SK-N-SH treated with all-trans-retinoic acid at 6 μM for 48 hours (cell line): ENCODE results near the gene RPL18A.
A peak's percentile ranks its signal among the peaks of the same experiment; 100 is the strongest.

Experiments used
- ATAC-seq: fragments of 200-7000 bp; cut with Tn5 transposase; 3 replicates; pipeline ENCODE4 v1.9.1; 2020; ENCODE audit warnings: mild to moderate bottlenecking, moderate library complexity
- ARNTL ChIP-seq: fragments of 450-650 bp; formaldehyde crosslinking; IDR thresholded peaks from 2 replicates; pipeline ENCODE4 v1.5.0; 2020; ENCODE audit warnings: low read depth, mild to moderate bottlenecking, moderate library complexity, borderline replicate concordance
- BACH2 ChIP-seq: fragments of 250-450 bp; sonication (Bioruptor Pico); IDR thresholded peaks from 2 replicates; pipeline ENCODE4 v1.9.0; 2021; ENCODE audit warnings: mild to moderate bottlenecking, borderline replicate concordance
- CSDC2 ChIP-seq: fragments of 250-450 bp; sonication (Bioruptor Pico); IDR thresholded peaks from 2 replicates; pipeline ENCODE4 v1.5.0; 2020; ENCODE audit warnings: mild to moderate bottlenecking, moderate library complexity
- ESRRG ChIP-seq: fragments of 250-450 bp; sonication (Bioruptor Pico); IDR thresholded peaks from 2 replicates; pipeline ENCODE4 v1.6.1; 2021; ENCODE audit warnings: mild to moderate bottlenecking
- GLIS3 ChIP-seq: fragments of 250-450 bp; sonication (Bioruptor Pico); IDR thresholded peaks from 2 replicates; pipeline ENCODE4 v1.5.0; 2020; ENCODE audit warnings: mild to moderate bottlenecking, moderate library complexity
- ISL1 ChIP-seq: fragments of 250-450 bp; sonication (Bioruptor Pico); IDR thresholded peaks from 2 replicates; pipeline ENCODE4 v2.1.2; 2022; ENCODE audit warnings: mild to moderate bottlenecking, moderate library complexity
- OSR1 ChIP-seq: fragments of 250-450 bp; sonication (Bioruptor Pico); IDR thresholded peaks from 2 replicates; pipeline ENCODE4 v1.8.0; 2022; ENCODE audit warnings: moderate library complexity, mild to moderate bottlenecking, inconsistent platforms
- PPARA ChIP-seq: fragments of 250-450 bp; sonication (Bioruptor Pico); IDR thresholded peaks from 2 replicates; pipeline ENCODE4 v1.5.0; 2020; ENCODE audit warnings: mild to moderate bottlenecking, borderline replicate concordance
- RARB ChIP-seq: fragments of 250-450 bp; sonication (Bioruptor Pico); IDR thresholded peaks from 2 replicates; pipeline ENCODE4 v1.8.0; 2021; ENCODE audit warnings: mild to moderate bottlenecking, moderate library complexity
- SNAI2 ChIP-seq: fragments of 250-450 bp; sonication (Bioruptor Pico); IDR thresholded peaks from 2 replicates; pipeline ENCODE4 v1.5.0; 2020; ENCODE audit warnings: mild to moderate bottlenecking, moderate library complexity
- TOX ChIP-seq: fragments of 250-450 bp; sonication (Bioruptor Pico); IDR thresholded peaks from 2 replicates; pipeline ENCODE4 v1.8.0; 2021; ENCODE audit warnings: mild to moderate bottlenecking, moderate library complexity, borderline replicate concordance
- ZC3H10 ChIP-seq: fragments of 250-450 bp; sonication (Bioruptor Pico); IDR thresholded peaks from 2 replicates; pipeline ENCODE4 v1.5.1; 2021; ENCODE audit warnings: mild to moderate bottlenecking, moderate library complexity
- ZFP3 ChIP-seq: fragments of 250-450 bp; sonication (Bioruptor Pico); IDR thresholded peaks from 2 replicates; pipeline ENCODE4 v1.5.0; 2020; ENCODE audit warnings: mild to moderate bottlenecking, moderate library complexity
- ZFP30 ChIP-seq: fragments of 450-650 bp; formaldehyde crosslinking; IDR thresholded peaks from 2 replicates; pipeline ENCODE4 v1.5.0; 2022; ENCODE audit warnings: mild to moderate bottlenecking, moderate library complexity
- ZNF565 ChIP-seq: fragments of 450-650 bp; formaldehyde crosslinking; conservative IDR thresholded peaks from 2 replicates; pipeline ENCODE4 v1.5.0; 2020; ENCODE audit warnings: low read depth, mild to moderate bottlenecking, moderate library complexity
- ZNF70 ChIP-seq: fragments of 450-650 bp; formaldehyde crosslinking; IDR thresholded peaks from 2 replicates; pipeline ENCODE4 v1.5.0; 2020; ENCODE audit warnings: mild to moderate bottlenecking, moderate library complexity
- TF ChIP-seq, protein P1 (sequence below): fragments of 250-450 bp; sonication (Bioruptor Pico); IDR thresholded peaks from 2 replicates; pipeline ENCODE4 v1.8.0; 2020; ENCODE audit warnings: mild to moderate bottlenecking, moderate library complexity, borderline replicate concordance
- TF ChIP-seq, protein P2 (sequence below): fragments of 250-450 bp; sonication (Bioruptor Pico); IDR thresholded peaks from 2 replicates; pipeline ENCODE4 v1.5.1; 2020; ENCODE audit warnings: low read depth, mild to moderate bottlenecking, moderate library complexity
- TF ChIP-seq, protein P3 (sequence below): fragments of 250-450 bp; sonication (Bioruptor Pico); IDR thresholded peaks from 2 replicates; pipeline ENCODE4 v1.8.0; 2021; ENCODE audit warnings: low read depth, mild to moderate bottlenecking, moderate library complexity, borderline replicate concordance

The RPL18A gene

DNA sequence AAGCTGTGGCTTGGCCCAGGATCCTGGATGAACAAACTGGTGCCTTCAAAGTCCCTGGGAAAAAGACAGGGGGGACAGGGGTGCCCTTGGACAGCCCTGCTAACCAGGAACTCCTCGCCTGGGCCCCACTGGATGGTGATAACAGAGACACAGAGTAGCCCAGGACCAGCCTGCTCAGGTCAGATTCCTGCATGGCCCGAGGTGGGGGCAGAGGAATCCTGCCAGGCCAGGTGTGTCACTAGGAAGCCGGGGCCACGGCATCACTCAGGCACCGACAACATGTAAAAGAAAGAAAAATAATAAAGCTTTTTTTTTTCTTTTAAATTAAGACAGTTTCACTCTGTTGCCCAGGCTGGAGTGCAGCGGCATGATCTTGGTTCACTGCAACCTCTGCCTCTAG lies 5.6 kb upstream of the RPL18A start:
- no peak for ATAC-seq
- TF ChIP-seq RARB (no peak), ZNF70 (no peak), ZFP30 (CRISPR knock-in tag) (no peak), GLIS3 (CRISPR knock-in tag) (no peak), BACH2 (CRISPR knock-in tag) (no peak), ZFP3 (CRISPR knock-in tag) (no peak), SNAI2 (CRISPR knock-in tag) (no peak)
- TF ChIP-seq, protein P1, sequence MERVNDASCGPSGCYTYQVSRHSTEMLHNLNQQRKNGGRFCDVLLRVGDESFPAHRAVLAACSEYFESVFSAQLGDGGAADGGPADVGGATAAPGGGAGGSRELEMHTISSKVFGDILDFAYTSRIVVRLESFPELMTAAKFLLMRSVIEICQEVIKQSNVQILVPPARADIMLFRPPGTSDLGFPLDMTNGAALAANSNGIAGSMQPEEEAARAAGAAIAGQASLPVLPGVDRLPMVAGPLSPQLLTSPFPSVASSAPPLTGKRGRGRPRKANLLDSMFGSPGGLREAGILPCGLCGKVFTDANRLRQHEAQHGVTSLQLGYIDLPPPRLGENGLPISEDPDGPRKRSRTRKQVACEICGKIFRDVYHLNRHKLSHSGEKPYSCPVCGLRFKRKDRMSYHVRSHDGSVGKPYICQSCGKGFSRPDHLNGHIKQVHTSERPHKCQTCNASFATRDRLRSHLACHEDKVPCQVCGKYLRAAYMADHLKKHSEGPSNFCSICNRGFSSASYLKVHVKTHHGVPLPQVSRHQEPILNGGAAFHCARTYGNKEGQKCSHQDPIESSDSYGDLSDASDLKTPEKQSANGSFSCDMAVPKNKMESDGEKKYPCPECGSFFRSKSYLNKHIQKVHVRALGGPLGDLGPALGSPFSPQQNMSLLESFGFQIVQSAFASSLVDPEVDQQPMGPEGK (CRISPR knock-in tag), result no peak
- TF ChIP-seq, protein P2, sequence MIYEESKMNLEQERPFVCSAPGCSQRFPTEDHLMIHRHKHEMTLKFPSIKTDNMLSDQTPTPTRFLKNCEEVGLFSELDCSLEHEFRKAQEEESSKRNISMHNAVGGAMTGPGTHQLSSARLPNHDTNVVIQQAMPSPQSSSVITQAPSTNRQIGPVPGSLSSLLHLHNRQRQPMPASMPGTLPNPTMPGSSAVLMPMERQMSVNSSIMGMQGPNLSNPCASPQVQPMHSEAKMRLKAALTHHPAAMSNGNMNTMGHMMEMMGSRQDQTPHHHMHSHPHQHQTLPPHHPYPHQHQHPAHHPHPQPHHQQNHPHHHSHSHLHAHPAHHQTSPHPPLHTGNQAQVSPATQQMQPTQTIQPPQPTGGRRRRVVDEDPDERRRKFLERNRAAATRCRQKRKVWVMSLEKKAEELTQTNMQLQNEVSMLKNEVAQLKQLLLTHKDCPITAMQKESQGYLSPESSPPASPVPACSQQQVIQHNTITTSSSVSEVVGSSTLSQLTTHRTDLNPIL (CRISPR knock-in tag), result no peak
- TF ChIP-seq, protein P3, sequence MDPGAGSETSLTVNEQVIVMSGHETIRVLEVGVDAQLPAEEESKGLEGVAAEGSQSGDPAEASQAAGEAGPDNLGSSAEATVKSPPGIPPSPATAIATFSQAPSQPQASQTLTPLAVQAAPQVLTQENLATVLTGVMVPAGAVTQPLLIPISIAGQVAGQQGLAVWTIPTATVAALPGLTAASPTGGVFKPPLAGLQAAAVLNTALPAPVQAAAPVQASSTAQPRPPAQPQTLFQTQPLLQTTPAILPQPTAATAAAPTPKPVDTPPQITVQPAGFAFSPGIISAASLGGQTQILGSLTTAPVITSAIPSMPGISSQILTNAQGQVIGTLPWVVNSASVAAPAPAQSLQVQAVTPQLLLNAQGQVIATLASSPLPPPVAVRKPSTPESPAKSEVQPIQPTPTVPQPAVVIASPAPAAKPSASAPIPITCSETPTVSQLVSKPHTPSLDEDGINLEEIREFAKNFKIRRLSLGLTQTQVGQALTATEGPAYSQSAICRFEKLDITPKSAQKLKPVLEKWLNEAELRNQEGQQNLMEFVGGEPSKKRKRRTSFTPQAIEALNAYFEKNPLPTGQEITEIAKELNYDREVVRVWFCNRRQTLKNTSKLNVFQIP (CRISPR knock-in tag), result no peak
- TF ChIP-seq, all 23 proteins: peak for 0

DNA sequence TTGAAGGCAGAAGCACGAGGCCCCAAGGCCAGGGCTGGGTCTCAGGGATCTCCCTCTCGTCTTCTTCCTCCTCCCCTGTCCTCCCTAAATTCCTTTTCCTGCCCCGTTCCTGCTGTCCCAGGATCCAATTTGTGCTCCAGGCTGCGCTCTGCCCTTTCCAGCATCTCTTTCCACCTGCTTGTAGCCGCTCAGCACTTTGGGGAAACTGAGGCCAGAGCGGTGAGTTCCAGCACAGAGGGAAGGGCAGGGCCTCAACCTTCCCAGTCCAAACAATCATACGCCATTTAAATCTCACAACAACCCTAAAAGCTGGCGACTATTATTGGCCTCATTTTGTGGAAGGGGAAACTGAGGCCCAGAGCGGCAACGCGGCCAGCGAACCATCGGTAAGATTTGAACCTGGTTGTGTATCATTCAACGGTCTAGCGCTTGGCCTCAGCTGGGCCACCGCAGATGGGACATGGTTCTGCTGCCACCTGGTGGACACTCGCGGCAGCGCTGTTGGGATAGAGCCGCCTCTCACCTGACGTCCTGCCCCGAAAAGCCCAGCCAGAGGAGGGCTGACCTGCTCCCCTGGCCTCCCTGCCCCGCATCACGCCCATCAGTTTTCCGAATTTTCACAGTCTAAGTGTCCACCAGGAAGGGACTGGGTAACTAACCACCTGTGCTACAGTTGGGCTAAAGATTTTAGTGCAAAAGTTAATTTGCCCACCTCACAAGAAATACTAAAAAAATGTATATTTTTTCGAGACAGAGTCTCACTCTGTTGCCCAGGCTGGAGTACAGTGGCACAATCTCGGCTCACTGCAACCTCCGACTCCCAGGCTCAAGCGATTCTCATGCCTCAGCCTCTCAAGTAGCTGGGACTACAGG lies 4.2 kb upstream of the RPL18A start:
- no peak for TF ChIP-seq OSR1 (CRISPR knock-in tag)
- no peak for TF ChIP-seq ZC3H10 (CRISPR knock-in tag)
- TF ChIP-seq ISL1, result no peak
- TF ChIP-seq ZFP30 (CRISPR knock-in tag), result no peak
- no peak for TF ChIP-seq GLIS3 (CRISPR knock-in tag)
- TF ChIP-seq, protein P2 (CRISPR knock-in tag), result no peak
- no peak for TF ChIP-seq TOX
- TF ChIP-seq, all 23 proteins: peak for 0
- peak; percentile 67 for ATAC-seq

DNA sequence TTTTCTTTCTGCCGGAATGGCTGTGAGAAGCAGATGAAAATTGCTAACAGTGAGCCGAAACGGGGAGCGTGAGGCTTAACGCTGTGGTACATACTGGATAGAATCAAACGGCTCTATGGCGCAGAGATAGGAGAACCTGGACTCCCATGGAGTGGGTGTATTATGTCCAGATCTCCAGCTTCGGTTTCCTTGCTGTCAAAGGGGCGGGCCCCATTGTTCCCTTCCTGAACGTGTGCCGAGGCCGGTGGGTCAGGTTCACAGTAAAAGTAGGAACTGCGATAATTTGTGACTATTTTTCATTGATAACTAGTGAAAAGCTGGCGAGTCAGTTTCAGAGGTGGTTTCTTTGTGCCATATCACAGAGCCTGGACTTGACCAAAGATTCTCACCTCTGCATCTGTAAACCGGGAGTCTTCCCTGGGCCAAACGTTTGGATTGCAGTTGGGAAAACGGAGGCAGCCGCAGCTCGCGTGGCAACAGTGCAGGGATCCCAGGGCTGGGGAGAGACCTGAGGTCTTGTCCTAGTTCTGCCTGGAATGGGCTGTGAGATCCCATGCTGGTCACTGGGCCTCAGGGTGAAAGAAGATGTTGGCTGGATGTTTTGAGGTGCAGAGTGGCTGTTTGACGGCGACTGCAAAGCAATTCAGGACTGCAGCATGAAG lies 752 bp downstream of the RPL18A start:
- TF ChIP-seq ZNF565 (CRISPR knock-in tag) (no peak), RARB (no peak), GLIS3 (CRISPR knock-in tag) (no peak), ZNF70 (no peak), ESRRG (no peak), ARNTL (CRISPR knock-in tag) (no peak), PPARA (no peak), ZC3H10 (CRISPR knock-in tag) (no peak), ZFP3 (CRISPR knock-in tag) (no peak), CSDC2 (CRISPR knock-in tag) (no peak)
- no peak for ATAC-seq

DNA sequence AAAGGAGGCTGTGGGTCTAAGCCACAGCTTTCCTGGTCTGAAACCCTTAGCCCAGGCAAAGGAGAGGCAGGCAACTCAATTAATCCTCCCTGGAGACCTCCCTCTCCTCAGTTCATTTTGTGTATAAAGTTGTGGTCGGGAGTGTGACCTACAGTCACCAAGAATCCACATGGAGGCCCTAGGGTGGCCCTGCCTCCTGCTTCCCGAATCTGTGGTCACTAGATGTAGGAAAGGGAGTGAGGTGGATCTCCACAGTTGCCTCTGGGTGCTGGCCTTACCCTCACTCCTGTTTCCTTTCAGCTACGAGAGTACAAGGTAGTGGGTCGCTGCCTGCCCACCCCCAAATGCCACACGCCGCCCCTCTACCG lies 1.3 kb downstream of the RPL18A start:
- ATAC-seq, result no peak
- TF ChIP-seq, protein P1 (CRISPR knock-in tag), result no peak
- TF ChIP-seq ZNF565 (CRISPR knock-in tag), result no peak
- TF ChIP-seq ZFP30 (CRISPR knock-in tag), result no peak
- TF ChIP-seq SNAI2 (CRISPR knock-in tag), result no peak
- TF ChIP-seq ZNF70, result no peak
- TF ChIP-seq BACH2 (CRISPR knock-in tag), result no peak
- TF ChIP-seq, all 23 proteins: peak for 0
